HG03139 (cell line): ENCODE results near the gene DHX57.
A peak's percentile ranks its signal among the peaks of the same experiment; 100 is the strongest.
"Not testable (repeated sequence)": the region's sequence is repeated elsewhere in the genome, so short reads cannot be mapped to it uniquely, and the experiment has no call there.

Source experiments
- ATAC-seq: cut with Tn5 transposase; IDR thresholded peaks from one replicate; pipeline ENCODE4 v1.9.1; 2021; ENCODE audit not compliant: unreplicated experiment

Gene DHX57

DNA sequence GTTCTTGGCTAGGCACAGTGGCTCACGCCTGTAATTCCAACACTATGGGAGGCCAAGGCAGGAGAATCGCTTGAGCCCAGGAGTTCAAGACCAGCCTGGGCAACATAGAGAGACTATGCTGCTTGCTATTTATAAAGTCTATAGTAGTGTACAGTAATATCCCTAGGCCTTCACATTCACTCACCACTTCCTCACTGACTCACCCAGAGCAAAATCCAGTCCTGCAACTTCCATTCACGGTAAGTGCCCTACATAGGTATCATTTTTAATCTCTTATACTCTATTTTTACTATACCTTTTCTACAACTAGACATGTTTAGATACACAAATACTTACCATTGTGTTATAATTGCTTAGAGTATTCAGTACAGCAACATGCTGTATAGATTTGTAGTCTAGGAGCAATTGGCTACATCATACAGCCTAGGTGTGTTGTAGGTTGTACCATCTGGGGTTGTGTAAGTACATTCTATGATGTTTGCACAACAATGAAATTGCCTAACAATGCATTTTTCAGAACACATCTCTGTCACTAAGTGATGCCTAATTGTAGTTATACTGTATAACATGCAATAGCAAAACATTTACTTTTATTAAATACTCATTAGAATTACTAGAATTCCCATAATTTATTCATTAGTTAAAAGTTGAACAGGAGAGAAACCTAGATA is 8.8 kb downstream of the DHX57 start:
- ATAC-seq, result no peak

DNA sequence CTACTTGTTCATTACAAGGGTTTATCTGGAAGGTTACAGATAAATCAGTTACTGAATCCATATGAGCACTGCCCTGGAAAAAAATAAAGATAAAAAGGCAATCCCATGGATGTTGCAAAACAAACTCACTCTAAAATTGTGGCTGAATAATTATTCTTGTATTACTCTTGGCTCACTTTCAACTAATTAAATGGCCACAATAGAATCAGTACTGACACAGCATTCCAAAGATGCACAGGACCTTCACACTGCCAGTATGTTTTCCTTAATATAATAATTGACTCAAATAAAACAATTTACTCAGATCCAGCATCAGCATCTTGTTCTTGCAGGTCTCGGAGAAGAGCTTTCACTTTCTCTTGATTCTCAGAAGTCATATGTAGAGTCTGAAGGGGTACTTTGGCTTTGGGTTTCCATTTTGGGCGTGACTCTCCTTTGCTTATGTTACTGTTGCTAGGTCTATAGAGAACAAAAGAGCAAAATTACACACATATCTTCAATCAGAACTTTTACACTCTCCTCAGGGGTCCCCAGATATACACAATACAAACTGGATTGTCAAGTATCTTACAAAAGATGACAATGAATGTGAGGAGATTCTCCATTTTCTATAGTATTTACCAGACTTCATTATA is 12.6 kb downstream of the DHX57 start:
- ATAC-seq, result no peak

DNA sequence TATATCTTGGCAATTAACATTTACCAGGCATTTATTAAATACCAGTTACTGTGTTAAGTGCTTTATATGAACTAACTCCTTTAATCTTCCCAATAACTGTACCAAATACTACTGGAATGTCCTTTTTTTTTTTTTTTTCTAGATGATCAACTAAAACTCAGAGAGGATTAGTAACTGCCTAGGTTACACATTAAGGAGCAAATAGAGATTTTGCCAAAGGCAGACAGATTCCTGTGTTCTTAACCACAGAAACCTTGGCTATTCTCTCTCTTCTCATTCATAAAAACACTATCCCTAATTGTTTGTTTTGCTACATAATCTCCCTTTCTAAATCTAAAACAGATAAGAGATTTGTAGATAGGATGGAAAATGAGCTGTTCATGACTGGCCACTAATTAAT is 13.3 kb downstream of the DHX57 start:
- no peak for ATAC-seq

DNA sequence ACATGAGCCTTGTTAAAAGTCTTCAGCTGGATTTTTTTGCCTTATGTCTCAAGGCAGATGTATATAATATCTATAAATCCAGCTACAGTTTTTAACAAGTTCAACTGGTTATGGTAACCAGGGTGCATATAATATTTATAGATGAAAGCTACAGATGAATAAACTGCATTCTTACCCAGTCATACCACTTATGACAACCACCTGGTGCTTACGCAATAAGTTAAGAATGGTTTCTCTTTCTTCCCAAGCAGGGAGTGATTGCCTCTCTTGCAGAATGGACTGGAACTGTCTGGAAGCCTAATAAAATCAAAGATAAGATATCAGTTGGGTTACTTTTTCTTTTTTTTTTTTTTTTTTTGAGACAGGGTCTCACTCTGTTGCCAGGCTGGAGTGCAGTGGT is 19.6 kb downstream of the DHX57 start:
- ATAC-seq, result no peak

DNA sequence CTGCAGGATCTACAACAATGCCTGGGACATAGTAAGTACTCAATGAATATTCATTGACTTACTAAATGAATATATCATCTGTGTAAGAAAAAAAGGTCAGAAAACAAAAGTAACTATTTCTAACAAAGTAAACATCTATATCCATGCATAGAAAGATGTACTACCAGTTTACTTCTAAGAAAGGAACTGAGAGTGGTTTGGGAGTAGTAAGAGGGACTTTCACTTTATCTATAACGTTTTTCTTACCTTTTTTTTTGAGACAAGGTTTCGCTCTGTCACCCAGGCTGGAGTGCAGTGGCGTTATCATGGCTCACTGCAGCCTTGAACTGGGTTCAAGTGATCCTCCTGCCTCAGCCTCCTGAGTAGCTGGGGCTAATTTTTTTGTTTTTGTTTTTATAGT is 25.7 kb downstream of the DHX57 start:
- peak; percentile 63 for ATAC-seq

DNA sequence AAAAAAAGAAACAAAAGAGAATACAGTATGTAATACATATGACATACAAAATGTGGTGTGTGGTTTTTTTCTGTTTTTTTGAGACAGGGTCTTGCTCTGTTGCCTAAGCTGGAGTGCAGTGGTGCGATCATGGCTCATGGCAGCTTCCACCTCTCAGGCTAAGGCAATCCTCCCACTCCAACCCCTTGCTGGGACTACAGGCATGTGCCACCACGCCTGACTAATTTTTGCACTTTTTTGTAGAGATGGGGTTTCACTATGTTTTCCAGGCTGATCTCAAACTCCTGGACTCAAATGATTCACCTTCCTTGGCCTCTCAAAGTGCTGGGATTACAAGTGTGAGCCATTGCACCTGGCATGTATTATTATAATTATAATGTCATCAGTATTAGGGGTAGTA is 38.9 kb downstream of the DHX57 start:
- no peak for ATAC-seq

DNA sequence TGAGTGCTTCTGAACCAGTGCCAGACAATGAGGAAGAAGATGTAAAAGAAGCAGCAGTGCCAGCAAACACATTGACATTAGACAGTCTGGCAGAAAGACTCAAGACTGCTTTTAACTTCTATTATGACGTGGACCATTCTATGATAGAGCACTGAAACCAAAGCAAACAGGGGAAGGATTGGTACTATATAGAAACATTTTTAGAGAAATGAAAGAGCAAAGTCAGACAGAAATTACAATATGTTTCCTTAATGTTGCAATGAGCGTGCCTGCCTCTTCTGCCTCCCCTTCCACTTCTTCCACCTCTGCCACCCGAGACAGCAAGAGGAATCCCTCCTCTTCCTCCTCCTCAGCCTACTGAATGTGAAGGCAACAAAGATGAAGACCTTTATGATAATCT is 39.7 kb downstream of the DHX57 start:
- peak; percentile 87 for ATAC-seq

DNA sequence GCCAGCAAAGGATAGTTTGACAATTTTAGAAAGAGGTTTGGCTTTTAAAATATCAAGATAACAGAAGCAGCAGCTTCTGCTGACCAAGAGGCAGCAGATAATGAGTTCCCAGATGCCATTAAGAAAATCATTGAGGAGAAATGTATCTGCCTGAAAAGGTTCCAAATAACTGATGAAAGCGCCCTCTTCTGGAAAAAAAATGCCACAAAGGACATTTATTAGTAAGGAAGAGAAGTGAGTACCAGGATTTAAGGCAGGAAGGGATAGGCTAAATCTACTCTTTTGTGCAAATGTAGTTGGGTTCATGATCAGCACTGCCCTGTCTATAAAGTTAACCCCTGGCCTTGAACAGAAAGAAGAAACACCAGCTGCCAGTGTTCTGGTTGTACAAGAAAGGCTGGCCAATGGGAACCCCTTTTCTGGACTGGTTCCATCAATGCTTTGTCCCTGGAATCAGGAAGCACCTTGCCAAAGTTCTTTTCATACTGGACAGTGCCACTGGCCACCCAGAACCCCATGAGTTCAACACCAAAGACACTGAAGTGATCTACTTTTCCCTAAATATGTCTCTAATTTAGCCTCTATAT is 40.6 kb downstream of the DHX57 start:
- ATAC-seq, result no peak

DNA sequence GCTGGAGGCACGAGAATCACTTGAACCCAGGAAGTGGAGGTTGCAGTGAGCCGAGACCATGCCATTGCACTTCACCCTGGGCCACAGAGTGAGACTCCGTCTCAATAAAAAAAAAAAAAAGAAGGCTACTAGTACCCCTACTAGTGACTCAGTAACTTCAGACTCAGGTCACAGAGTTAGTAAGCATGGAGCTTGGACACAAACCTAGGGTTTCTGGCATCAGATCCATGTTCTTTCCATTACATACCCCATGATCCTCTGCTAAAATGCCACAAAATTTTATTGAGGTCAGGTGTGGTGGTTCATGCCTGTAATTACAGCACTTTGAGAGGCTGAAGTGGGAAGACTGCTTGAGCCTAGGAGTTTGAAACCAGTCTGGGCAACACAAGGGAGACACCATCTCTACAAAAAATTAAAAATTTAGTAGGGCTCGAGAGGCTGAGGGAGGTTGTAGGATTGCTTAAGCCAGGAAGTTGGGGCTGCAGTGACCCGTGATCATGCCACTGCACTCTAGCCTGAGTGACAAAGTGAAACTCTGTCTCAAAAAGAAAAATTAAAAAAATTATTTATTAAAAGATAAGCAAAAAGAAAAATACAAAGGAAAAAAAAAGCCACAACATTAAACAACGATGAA is 45.1 kb downstream of the DHX57 start:
- no peak for ATAC-seq

DNA sequence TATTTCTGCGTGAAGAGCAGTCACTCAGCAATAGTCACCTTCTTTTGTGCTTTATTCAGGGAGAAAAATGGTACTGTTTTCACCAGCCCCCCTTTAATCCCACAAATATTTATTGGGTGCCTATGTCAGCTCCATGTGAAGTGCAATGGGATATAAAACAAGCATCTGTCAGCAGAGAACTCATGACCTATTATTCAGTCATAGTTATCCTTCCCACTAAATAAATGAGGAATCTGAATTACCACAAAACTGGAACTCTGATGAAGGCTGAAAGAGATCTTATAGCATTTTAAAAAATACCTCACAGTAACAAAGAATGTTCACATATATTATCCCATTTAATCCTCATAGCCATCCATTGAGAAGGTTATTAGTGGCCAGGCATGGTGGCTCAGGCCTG is 45.8 kb downstream of the DHX57 start:
- no peak for ATAC-seq

DNA sequence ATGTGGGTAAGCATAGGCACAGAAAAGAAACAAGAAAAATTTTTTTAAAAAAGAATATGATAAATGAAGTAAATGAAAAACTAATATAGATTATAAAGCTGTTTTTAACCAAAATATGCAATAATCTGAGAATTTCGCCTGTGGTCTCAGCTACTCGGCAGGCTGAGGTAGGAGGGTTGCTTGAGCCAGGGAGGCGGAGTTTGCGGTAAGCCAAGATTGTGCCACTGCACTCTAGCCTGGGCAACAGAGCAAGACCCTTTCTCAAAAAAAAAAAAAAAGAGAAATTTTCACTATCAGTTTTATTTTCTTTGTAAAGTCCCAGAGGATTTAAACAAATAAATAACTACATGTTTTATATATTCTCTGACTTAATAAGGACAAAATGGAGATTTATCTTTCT is 47.3 kb downstream of the DHX57 start:
- ATAC-seq, result no peak

DNA sequence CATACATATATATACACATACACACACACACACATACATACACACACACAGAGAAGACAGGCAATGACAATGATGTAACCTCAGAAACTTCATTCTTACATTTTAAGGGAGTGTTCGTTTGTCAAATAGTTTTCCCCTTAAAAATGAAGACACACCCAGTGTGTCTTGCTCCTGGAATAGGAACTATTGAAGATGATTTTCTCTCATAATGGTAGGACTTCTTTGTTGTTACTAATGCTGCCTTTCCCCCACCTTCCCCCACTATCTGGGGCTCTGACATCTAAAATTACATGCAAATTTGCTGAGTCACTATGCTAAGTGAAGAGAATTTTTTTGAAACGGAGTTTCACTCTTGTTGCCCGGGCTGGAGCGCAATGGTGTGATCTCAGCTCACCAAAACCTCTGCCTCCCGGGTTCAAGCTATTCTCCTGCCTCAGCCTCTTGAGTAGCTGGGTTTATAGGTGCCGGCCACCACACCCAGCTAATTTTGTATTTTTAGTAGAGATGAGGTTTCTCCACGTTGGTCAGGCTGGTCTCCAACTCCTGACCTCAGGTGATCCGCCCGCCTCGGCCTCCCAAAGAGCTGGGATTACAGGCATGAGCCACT is 48.1 kb downstream of the DHX57 start:
- ATAC-seq, result not testable (repeated sequence)

DNA sequence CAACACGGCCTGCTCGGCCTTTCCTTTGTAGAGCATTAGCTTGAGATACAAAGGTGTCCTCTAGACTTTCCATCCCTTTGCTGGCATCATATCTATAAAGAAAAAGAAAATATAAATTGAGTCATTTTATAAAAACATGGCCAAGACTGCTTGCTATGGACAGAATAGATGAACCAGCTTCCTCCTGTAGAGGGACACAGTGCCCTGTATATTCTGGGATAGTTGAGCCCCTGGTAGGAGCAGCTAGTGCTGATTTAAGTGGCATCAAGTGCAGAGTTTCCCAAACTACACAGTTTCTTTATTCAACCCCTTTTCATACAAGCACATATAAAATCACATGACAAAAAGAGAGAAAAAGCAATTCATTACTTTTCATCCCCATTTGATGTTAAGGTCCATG is 49.8 kb downstream of the DHX57 start:
- ATAC-seq, result no peak

DNA sequence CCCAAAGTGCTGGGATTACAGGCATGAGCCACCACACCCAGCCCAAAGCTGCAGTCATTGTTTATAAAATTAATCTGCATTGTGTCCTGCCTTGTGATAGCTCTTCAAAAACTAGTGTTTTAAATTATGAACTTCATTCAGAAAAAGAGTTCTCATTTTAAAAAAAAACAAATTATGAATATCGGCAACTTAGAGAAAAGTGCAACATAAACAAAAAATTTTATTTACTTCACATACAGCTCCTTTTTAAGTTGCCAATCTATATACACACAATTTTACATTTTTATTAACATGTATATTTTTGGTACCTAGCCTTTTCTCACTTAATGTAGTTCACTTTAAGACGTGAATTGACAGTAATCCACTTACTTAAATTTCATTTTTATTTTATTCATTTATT is 50.8 kb downstream of the DHX57 start:
- ATAC-seq, result no peak

DNA sequence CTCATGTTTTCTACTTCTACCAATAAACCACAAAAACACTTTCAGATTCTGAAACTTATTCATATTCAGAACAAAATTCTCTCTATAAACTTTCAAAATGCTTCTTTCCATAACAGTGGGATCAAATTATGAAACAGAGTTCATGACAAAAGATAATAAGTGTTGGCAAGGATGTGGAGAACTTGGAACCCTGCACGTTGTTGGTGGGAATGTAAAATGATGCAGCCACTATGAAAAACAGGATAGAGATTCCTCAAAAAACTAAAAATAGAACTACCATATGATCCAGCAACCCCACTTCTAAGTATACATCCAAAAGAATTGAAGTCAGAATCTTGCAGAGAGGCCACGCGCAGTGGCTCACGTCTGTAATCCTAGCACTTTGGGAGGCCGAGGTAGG is 52.3 kb downstream of the DHX57 start:
- no peak for ATAC-seq

DNA sequence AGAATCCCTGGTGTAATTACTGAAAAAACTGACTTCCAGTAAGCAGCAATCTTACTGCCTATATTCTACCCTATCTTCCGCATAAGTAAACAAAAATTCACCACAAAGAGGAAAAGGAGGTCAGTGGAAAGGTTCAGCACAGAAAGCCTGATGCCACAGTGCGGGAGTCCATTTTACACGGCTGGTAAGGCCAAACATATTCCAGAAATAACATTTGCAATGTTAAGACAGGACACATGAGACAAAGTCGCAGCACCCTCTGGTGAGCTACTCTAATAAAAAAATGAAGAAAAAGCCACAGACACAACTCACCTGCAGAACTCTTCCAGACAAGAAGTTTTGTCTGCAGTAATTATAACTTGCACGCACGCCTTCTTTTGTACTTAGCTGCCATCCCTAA is 57.2 kb downstream of the DHX57 start:
- no peak for ATAC-seq

DNA sequence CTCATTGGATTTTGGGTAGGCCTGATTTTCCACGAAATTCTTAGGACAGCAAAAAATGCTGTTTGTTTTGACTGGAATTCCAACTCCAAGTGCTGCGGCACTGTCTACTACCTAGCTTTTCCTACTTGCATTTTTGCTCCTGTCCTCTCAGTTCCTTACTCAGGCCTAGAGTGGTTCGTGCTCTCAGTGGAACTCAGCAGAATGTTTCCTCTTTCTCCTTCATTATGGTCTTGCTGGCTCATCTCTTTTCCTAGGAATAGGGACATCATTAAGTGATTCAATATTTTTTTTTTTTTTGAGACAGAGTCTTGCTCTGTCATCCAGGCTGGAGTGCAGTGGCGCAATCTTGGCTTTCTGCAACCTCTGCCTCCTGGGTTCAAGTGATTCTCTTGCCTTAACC is 59.8 kb downstream of the DHX57 start:
- ATAC-seq, result no peak

DNA sequence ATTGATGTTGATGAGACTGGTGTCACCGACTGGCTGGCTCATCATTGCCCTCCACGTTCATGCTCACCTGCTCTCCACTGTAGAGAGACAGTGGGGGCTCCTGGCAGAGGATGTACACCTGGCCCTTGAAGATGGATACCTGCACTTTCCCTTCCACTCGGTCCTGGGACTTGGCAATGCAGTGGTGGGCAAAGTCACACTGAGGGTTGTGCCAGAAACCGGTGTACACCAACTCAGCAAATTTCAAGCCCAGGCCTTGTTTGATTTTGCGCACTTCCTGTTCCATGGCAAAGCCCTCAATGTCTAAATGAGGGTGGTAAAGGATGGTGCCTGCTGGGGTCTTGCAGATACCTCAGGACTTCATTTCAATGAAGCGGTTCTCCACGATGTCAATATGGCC is 65.2 kb downstream of the DHX57 start:
- no peak for ATAC-seq

DNA sequence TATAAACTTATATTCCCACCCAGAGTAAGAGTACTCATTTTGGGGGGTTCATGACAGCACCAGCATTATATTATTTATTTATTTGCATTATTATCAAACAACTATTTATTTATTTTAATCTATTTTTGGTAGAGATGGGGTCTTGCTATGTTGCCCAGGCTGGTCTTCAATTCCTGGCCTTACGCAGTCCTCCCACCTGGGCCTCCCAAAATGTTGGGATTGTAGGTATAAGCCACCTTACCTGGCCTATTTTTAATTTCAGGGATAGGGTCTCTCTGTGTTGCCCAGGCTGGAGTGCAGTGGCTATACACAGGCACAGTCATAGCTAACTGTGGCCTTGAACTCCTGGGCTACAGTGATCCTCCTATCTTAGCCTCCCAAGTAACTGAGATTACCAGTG is 67.1 kb downstream of the DHX57 start:
- ATAC-seq, result no peak

DNA sequence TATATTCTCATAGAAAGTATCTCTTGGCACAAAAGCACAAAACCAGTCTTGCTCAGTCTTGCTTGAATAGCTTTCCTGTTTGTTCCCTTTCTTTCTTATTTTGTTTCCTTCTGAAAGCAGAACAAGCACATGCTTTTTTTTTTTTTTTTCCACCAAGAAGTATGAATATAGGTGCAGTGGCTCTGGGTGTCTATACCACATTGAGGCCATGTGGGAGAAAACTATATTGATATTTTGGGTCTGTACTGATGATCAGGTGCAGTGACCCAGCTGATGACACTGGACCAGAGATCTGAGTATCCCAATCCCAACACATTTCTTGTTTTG is 69.0 kb downstream of the DHX57 start:
- no peak for ATAC-seq

DNA sequence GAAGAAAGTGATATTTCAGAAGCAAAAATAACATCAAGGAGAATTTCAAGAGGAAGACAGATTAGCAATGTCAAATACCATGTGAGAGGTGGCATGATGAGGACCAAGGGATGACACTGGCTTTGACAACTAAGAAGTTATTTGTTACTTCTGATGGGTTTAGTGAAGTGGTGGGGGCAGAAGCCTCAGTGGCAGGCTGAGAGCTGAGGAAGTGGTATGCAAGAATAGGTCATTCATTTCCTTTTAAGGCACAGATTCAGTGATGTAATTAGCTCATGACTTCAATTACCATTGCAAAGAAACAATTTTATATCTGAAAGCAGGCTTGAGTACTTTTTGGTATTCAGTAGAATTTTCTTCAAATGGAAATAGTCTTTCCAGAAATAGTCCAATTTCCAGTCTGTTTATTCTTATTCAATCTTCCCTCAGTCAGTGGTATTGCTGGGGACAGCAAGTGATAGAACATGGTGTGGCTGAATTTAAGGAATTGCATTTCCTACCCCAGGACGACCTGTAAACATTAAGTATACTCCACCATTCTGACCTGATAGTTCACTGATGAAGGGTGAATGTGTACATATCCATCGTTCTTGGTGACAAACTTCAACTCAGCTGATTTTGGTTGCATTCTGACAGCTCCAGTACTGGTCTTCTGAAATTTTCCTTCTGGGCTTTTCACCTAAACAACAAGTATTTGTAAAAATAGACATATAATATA is 69.6 kb downstream of the DHX57 start:
- no peak for ATAC-seq
